SIG-M5 (cell line): ENCODE data around the gene CXADR.
"Not testable (repeated sequence)": the region's sequence is repeated elsewhere in the genome, so short reads cannot be mapped to it uniquely, and the experiment has no call there.

ENCODE experiments used
- DNase-seq: peaks from one replicate; lab custom pipeline; 2025; lab: John Stamatoyannopoulos, UW

Gene CXADR

GRCh38 chr21:17512253-17513213, at the start of gene CXADR:
Gene CXADR (plus strand): TSS chr21:17513043. CDS start chr21:17513130, 87 bp downstream.
- DNase-seq, result no peak

DNA sequence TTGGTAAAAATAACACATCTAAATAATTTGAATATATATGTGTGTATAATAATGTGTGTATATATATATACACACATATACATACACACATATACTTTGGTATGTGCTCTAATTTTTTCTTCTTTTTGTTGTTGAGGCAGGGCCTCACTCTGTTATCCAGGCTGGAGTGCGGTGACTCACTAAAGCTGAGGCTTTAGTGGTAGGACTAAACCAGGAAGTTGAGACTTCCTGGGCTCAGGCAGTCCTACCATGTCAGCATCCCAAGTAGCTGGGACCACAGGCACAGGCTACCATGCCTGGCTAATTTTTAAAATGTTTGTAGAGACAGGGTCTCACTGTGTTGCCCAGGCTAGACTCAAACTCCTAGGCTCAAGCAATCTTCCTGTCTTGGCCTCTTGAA, 46.7 kb upstream of the CXADR start:
- no peak for DNase-seq

DNA sequence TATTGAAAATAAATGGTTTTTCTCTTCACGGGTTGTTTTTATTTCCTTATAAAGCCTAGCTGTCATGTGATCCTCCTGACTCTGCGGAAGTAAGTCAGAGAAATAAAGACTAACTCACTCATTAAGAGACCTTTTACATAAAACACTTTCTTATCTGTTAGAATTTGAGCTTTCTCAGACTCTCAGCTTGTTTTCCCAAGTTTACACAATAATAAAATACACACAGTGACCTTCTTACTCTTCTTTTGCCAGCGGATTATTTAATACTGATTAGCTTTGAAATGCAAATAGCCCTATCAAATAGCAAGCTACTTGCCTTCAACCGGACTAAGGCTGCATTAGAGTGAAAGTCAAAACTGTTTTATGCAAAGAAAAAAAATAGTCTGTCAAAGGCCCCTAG, 45.5 kb upstream of the CXADR start:
- DNase-seq, result no peak

GRCh38 chr21:17467829-17468228, 45.0 kb upstream of the CXADR start:
- no peak for DNase-seq

DNA sequence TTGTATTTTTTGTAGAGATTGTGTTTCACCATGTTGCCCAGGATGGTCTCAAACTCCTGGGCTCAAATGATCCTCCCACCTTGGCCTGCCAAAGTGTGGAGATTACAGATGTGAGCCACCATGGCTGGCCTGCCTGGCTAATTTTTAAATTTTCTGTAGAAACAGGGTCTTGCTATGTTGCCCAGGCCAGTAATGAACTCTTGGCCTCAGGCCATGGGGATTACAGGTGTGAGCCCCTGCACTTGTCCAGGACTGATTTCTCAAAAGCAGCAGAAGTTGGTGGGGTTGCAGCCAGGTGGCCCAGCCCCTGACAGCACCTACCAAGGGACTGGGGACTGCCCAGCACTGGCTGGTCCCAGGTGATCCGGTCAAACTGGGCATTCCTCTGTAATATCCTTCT, 44.1 kb upstream of the CXADR start:
- DNase-seq, result no peak

- DNase-seq, result no peak
These were observed 43.1 kb upstream of the CXADR start for GRCh38 chr21:17469727-17470126.

DNA sequence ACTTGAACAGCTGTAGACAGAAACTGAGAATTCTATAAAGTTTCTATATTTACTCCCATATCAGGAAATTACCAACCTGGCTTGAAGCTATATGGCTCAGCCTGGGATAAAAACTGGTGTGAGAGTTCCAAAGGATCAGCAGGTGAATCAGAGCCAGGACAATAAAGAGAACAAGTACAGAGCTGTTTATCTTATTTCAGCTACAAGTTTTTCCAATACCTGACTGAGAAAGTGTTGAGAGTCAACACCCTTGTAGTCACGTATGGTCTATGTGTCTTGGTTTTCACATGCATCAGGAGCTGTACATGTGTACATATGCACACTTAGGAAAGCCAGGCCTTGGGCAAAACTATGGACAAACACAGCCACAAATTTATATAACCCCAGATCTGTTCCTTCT, 40.7 kb upstream of the CXADR start:
- DNase-seq, result no peak

DNA sequence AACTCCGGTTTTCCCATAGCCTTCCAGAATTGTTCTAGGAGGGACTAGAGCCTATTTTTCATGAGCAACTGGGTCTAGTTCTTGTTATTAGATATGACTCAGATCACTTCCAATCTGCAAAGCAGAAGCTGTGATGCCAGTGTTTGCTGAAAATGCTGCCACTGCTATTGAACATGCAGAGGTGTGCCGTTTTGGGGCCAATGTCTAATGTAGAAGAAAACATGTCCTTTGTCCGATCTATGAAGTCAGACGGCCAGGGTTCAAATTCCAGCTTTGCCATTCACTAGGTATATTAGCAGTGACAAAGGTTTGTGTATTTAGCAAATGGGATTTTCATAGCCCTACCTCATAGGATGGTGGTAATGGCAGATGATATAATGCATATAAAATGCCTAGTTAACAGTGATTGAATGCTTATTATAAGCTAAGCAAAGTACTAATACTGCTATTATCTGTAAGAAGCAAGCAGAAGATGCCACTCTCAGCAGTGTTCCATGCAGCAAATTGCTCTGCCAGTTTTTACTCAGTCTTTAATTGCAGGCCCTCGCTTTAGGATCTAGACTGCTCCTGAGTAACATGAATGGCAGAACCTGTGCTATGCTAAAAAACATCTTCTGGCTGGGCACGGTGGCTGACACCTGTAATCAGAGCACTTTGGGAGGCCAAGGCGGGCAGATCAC, 40.1 kb upstream of the CXADR start:
- no peak for DNase-seq

- DNase-seq, result no peak
These were observed 36.8 kb upstream of the CXADR start for GRCh38 chr21:17476006-17476405.

- DNase-seq, result not testable (repeated sequence)
These were observed 34.7 kb upstream of the CXADR start for GRCh38 chr21:17478156-17478555.

DNA sequence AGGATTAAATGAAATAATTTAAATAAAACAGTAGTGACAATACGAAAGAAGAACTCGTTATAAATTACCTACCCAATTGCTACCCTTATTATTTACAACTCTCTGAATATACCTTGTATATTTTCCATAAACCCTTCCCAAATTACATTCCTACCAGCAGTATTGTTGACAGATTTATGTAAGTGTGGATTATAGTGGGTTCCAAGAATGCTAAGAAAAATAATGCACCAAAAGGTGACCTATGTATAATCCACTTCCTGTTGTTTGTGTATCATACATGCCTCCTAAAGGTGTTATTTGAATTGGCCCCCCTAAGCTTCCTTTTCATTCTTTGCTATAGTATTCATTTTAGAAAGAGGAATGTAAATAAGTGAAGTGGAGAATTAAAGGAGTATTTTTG, 33.2 kb upstream of the CXADR start:
- DNase-seq, result no peak

DNA sequence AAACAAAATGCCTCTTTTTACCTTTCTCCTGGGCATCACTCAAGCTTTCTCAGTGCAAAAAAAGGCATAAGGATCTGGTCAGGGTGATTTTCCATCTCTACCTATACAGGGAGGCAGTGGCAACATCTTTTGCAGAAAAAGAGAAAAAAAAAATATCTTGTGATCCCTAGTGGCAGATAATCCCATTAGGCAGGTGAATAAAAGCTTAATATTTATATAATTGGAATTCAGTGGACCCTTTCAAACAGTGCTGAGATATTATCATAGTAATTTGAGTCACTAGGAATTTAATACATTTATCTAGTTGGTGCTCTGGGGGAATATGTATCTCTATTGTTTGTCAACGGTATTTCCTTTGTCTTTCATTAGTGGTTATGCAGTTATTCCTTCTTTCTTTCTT, 29.9 kb upstream of the CXADR start:
- no peak for DNase-seq

DNA sequence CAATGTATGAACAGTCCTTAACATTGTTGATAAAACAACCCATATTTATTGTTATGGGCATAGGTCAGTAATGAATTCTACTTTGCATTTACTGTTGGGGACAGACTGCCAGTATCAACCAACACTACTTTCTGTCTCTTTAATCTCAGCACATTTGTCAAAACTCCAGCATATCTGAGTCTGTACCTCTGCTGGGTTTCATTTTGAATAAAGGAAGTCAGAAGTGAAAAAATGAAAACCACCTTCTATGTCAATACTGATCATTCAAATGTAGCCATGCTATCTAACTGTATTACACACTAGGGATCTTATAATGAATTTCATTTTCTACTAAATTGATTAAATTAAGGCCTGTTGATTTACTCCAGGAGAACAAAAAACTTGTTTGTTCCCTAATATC, 24.2 kb upstream of the CXADR start:
- no peak for DNase-seq

GRCh38 chr21:17489565-17489964, 23.3 kb upstream of the CXADR start:
- not testable (repeated sequence) for DNase-seq

DNA sequence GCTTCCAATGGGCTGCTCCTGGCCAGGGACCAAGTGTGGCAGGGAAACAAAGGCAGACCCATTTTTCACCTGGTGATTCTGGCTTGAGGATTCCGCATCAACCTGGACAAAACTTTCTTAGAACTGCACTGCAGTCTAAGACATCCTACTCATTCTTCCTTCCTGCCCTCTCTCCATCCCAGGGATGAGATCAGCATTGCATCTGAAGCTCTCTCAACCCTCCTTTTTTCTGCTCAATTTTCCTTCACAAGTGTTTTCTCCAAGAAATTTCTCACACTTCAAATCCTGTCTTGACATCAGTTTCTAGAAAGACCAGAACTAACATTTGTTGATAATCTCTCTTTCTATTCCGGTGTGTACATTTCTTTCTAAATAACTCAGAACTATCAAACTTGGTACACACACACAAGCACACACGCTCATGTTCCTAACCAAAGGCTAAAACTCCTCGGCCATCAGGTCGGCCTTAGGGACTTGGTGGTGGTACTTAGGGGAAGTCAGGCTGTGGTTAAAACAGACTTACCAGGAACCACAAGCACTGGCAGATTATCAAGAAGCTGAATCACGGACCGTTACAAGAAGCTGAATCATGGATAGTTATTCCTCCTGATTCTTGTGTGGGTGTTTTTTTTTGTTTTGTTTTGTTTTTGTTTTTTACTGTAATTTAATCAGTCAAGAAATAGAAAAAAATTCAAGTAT, 21.0 kb upstream of the CXADR start:
- no peak for DNase-seq

DNA sequence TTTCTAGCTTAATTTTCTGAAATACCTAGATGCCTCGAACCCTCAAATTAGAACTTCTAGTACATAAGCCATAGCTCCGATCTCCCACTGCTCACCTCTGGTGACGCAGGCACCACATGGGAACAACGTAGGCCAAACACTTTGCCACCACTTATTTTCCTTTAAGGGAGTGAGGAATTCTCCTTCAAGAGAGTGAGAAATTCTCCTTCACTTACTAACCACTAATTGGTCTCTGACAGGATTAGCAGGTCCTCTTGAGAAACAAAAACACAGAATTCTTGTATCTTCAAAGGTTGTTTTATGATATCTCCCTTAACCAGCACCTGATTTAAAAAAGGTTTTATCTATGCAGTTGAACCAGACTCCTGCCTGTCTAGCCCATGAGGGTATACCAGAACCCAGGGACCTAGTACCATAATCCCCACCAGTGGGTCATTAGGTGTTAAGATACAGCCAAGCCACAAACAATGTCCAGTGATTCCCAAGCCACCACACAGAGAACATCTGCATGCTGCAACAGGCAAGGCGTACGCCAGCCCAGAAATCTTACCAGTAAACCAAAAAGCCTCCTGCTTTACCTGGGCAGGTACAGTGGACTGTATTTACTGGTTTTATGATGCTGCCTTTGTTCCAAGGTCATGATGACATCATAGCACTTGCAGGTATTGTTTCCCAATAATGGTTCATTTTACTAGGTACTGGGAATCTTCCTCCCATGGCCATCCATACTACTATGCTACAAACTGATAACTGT, 20.3 kb upstream of the CXADR start:
- no peak for DNase-seq

- no peak for DNase-seq
These were observed 18.8 kb upstream of the CXADR start for GRCh38 chr21:17494051-17494450.

- DNase-seq, result no peak
These were observed 17.2 kb upstream of the CXADR start for GRCh38 chr21:17495680-17496079.

GRCh38 chr21:17497316-17497715, 15.5 kb upstream of the CXADR start:
- no peak for DNase-seq

DNA sequence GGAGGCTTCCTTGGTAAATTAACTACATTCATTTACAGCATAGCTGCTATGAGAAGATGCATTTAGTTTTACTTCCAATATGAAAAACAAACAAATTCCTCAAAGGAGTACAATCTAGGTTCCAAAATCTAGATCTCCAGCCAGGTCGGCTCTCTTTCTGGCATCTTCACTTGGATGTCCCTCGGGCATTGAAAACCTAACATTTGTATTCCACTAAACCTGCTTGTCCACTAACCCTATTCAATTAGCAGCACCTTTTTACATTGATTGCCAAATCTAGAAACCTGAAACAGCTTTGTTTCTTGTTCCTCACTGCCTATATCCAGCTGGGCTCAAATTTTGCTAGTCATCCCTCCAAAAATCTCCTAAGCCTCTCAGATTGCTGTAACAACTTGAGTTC, 14.3 kb upstream of the CXADR start:
- no peak for DNase-seq

DNA sequence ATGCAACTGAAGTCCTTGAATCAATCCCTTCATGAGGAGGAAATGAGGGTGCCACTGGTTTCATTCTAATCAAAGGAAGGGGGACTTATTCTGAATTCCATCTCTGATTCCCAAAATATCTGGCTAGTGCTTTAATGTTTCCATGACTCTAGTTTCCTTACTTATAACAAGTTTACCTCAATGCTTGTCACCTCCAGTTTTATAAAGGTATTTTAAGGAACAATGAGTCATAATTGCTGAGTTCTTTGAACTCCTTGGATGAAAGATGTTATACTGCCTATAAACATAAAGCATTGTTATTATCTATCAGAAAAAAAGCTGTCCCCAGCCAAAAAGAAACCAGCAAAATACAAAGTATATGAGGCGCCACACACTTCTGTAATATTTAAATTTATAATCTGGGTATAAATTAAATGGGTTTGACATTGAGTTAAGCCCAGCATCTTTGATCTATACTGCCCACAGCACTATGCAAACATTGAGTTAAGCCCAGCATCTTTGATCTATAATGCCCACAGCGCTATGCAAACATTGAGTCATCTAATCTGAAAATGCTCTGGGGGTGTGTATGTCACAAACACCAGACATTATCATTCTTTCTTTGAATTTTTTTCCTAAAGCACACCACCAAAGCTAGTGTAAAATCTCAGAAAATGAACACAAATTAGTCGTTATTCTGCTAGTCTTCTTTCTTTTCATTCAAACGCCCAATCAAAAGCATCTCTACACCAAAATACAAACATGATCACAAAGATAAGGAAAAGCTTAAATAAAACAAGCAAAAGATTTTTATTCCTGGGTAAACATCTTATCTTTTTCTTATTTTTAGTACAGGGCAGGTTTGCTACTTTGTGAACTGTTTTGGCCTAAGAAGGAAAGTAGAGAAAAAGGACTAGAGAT, 11.5 kb upstream of the CXADR start:
- no peak for DNase-seq
